ENCODE results near the gene BRD4.

DNA sequence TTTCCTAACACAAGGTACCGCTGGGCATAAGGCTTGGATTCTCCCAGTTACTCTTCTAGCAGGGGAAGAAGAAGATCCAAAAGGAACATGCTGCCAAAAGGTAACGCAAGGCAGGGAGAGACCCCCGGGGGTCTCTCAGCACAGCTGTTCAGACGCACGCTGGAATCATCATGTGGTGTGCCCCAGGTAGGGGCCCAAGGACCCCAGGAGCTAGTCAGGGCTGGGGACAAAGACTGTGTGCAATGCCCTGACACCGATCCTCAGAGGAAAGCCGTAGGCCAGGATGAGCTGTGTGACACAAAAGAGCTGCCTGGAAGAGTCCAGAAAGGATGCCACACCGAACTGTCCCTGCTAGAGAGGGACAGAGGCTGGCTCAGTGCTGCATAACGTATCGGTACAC, 77.8 kb downstream of the BRD4 start:
- TF ChIP-seq POLR2AphosphoS5 (IDR thresholded peaks at IDR 0.05; ENCODE audit: low read depth, low read length) (no peak), SIN3A (IDR thresholded peaks at IDR 0.05; ENCODE audit: borderline replicate concordance, insufficient read depth, low read length) (no peak), TAF1 (IDR thresholded peaks at IDR 0.05; ENCODE audit: borderline replicate concordance, insufficient read depth, low read length) (no peak), FOXP2 (optimal IDR thresholded peaks at IDR 0.05; ENCODE audit: borderline replicate concordance, extremely low read depth, extremely low read length, insufficient read depth) (no peak)
- TF ChIP-seq, protein P1, sequence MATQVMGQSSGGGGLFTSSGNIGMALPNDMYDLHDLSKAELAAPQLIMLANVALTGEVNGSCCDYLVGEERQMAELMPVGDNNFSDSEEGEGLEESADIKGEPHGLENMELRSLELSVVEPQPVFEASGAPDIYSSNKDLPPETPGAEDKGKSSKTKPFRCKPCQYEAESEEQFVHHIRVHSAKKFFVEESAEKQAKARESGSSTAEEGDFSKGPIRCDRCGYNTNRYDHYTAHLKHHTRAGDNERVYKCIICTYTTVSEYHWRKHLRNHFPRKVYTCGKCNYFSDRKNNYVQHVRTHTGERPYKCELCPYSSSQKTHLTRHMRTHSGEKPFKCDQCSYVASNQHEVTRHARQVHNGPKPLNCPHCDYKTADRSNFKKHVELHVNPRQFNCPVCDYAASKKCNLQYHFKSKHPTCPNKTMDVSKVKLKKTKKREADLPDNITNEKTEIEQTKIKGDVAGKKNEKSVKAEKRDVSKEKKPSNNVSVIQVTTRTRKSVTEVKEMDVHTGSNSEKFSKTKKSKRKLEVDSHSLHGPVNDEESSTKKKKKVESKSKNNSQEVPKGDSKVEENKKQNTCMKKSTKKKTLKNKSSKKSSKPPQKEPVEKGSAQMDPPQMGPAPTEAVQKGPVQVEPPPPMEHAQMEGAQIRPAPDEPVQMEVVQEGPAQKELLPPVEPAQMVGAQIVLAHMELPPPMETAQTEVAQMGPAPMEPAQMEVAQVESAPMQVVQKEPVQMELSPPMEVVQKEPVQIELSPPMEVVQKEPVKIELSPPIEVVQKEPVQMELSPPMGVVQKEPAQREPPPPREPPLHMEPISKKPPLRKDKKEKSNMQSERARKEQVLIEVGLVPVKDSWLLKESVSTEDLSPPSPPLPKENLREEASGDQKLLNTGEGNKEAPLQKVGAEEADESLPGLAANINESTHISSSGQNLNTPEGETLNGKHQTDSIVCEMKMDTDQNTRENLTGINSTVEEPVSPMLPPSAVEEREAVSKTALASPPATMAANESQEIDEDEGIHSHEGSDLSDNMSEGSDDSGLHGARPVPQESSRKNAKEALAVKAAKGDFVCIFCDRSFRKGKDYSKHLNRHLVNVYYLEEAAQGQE (IDR thresholded peaks at IDR 0.05; ENCODE audit: insufficient read depth in 1 of 2, low read depth in 2 of 2, low read length in 2 of 2): no peak
